ENCODE data around the gene PEX11A. TPM values are rescaled to one million over a fixed set of nuclear protein-coding genes. Genes with fewer than 3 reads are reported as not detected.

PEX11A gene
- total RNA-seq, 2 donors from 2014 or later: 2.7 to 4.0 TPM

DNA sequence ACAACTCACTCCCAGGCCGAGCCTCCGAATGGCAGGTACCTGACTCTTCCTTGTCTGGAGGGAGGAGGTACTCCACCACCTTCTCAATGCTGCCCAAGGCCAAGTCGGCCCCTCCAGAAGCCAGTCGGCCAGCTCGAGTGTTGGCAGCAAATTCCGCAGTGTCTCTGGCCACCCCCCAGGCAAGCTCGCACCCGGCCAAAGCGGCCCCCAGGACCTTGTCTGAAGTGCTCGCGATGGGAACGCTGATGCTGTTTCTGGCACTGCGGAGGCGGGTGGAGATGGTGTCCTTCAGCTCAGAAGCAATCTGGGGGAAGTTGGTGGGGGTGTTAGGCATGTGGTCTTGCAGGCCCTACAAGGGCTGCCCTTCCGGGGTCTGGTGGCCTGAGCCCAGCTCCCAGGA lies 20.6 kb downstream of the PEX11A start:
- Mint-ChIP-seq H3K9me3 (no peaks in the 10 kb centered on the region), H3K36me3 (ENCODE audit: low read depth) (no peaks in the 10 kb centered on the region), H3K27me3 (ENCODE audit: insufficient read depth) (peaks cover 50% of the 10 kb centered on the region), H3K27ac (no peak overlapping the region), H3K4me3 (no peak overlapping the region), H3K4me1 (peaks cover 3% of the 10 kb centered on the region)
- Histone ChIP-seq H3K4me1 (ENCODE audit: control insufficient read depth, insufficient read depth, low read length) (no peaks in the 10 kb centered on the region), H3K4me3 (ENCODE audit: low read length) (no peak overlapping the region), H3K36me3 (ENCODE audit: control insufficient read depth, insufficient read depth, low read length) (no peaks in the 10 kb centered on the region), H3K9me3 (ENCODE audit: control insufficient read depth, low read length) (no peaks in the 10 kb centered on the region), H3K9ac (ENCODE audit: extremely low read depth, low read length, poor library complexity, severe bottlenecking) (no peak overlapping the region), H3K27me3 (ENCODE audit: control insufficient read depth, insufficient read depth, low read length, poor library complexity, severe bottlenecking) (peaks cover 12% of the 10 kb centered on the region), H3K27ac (ENCODE audit: low read depth, low read length) (no peak overlapping the region)
- WGBS, 2 experiments (ENCODE audit: insufficient coverage in 1 of 2, insufficient read length in 1 of 2): 94 to 95% methylated on average over 13 to 15 of the region's 15 CpGs
- no peak for DNase-seq
- TF ChIP-seq, protein P1, sequence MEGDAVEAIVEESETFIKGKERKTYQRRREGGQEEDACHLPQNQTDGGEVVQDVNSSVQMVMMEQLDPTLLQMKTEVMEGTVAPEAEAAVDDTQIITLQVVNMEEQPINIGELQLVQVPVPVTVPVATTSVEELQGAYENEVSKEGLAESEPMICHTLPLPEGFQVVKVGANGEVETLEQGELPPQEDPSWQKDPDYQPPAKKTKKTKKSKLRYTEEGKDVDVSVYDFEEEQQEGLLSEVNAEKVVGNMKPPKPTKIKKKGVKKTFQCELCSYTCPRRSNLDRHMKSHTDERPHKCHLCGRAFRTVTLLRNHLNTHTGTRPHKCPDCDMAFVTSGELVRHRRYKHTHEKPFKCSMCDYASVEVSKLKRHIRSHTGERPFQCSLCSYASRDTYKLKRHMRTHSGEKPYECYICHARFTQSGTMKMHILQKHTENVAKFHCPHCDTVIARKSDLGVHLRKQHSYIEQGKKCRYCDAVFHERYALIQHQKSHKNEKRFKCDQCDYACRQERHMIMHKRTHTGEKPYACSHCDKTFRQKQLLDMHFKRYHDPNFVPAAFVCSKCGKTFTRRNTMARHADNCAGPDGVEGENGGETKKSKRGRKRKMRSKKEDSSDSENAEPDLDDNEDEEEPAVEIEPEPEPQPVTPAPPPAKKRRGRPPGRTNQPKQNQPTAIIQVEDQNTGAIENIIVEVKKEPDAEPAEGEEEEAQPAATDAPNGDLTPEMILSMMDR (conservative IDR thresholded peaks at IDR 0.05): no peak

GRCh38 chr15:89669309-89669865 lies 21.2 kb downstream of the PEX11A start:
- H3K27ac Mint-ChIP-seq: no peak overlapping the region
- no peaks in the 10 kb centered on the region for H3K36me3 ChIP-seq (ENCODE audit: control insufficient read depth, insufficient read depth, low read length)
- H3K36me3 Mint-ChIP-seq (ENCODE audit: low read depth): no peaks in the 10 kb centered on the region
- H3K27me3 Mint-ChIP-seq (ENCODE audit: insufficient read depth): peaks cover 54% of the 10 kb centered on the region
- no peak overlapping the region for H3K9ac ChIP-seq (ENCODE audit: extremely low read depth, low read length, poor library complexity, severe bottlenecking)
- H3K27me3 ChIP-seq (ENCODE audit: control insufficient read depth, insufficient read depth, low read length, poor library complexity, severe bottlenecking): peaks cover 17% of the 10 kb centered on the region
- peaks cover 3% of the 10 kb centered on the region for H3K4me1 Mint-ChIP-seq
- no peaks in the 10 kb centered on the region for H3K9me3 ChIP-seq (ENCODE audit: control insufficient read depth, low read length)
- H3K9me3 Mint-ChIP-seq: no peaks in the 10 kb centered on the region
- DNase-seq: no peak
- TF ChIP-seq, protein P1 (conservative IDR thresholded peaks at IDR 0.05): no peak
- 48 to 92% methylated on average over 2 to 7 of the region's 9 CpGs for WGBS, 2 experiments (ENCODE audit: insufficient coverage in 1 of 2, insufficient read length in 1 of 2)
- H3K4me1 ChIP-seq (ENCODE audit: control insufficient read depth, insufficient read depth, low read length): no peaks in the 10 kb centered on the region
- no peak overlapping the region for H3K4me3 Mint-ChIP-seq
- H3K4me3 ChIP-seq (ENCODE audit: low read length): no peak overlapping the region
- H3K27ac ChIP-seq (ENCODE audit: low read depth, low read length): no peak overlapping the region

DNA sequence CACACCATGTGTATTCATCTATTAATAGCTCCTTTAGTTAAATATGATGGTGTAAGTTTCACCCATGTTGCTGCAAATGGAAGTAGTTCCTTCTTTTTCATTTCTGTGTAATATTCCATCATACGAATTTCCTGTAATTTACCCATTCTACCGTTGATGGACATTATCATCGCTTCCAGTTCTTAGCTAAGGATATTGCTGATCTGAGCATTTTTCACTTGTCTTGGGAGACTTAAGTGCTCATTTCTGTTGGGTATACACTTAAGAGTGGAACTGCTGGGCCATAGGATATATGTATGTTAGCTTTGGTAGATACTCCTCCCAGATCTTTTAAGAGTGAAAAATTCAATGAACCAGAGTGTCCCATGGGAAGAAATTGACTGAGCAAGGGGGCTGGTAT lies 22.4 kb downstream of the PEX11A start:
- H3K9me3 Mint-ChIP-seq: no peaks in the 10 kb centered on the region
- peaks cover 3% of the 10 kb centered on the region for H3K4me1 Mint-ChIP-seq
- no peak overlapping the region for H3K4me3 Mint-ChIP-seq
- peaks cover 51% of the 10 kb centered on the region for H3K27me3 Mint-ChIP-seq (ENCODE audit: insufficient read depth)
- Histone ChIP-seq H3K4me3 (ENCODE audit: low read length) (no peak overlapping the region), H3K36me3 (ENCODE audit: control insufficient read depth, insufficient read depth, low read length) (no peaks in the 10 kb centered on the region), H3K27me3 (ENCODE audit: control insufficient read depth, insufficient read depth, low read length, poor library complexity, severe bottlenecking) (peaks cover 19% of the 10 kb centered on the region), H3K9me3 (ENCODE audit: control insufficient read depth, low read length) (no peaks in the 10 kb centered on the region), H3K4me1 (ENCODE audit: control insufficient read depth, insufficient read depth, low read length) (no peaks in the 10 kb centered on the region), H3K27ac (ENCODE audit: low read depth, low read length) (no peak overlapping the region), H3K9ac (ENCODE audit: extremely low read depth, low read length, poor library complexity, severe bottlenecking) (no peak overlapping the region)
- H3K36me3 Mint-ChIP-seq (ENCODE audit: low read depth): no peaks in the 10 kb centered on the region
- DNase-seq: no peak
- TF ChIP-seq, protein P1 (conservative IDR thresholded peaks at IDR 0.05): no peak
- no peak overlapping the region for H3K27ac Mint-ChIP-seq
- 92% methylated on average over 3 of the region's 3 CpGs; no CpG with 5 or more reads in 1 of the 2 experiments for WGBS, 2 experiments (ENCODE audit: insufficient coverage in 1 of 2, insufficient read length in 1 of 2)

Measured in endodermal cell (in vitro differentiated cells).